ENCODE data around the gene DAP.

Gene DAP

GRCh38 chr5:10740384-10740783 is 20.6 kb downstream of the DAP start:
- H3K4me3 ChIP-seq (ENCODE audit: low read length): no peak overlapping the region
- no peak for DNase-seq (ENCODE audit: low read depth, low spot score)

DNA sequence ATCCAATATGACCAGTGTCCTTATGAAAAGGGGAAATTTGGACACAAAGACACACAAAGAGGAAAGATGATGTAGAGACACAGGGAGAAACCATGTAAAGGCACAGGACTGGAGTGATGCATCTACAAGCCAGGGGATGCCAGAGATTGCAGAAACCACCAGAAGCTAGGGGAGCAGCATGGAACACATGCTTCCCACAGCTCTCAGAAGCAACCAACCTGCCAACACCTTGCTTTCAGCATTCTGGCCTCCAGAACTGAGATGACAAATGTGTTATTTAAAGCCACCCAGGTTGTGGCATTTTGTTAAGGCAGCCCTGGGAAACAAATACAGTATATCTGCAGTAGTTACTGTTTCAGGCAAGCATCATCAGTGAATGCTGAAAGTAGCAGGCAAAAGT is 23.2 kb downstream of the DAP start:
- H3K4me3 ChIP-seq (ENCODE audit: low read length): no peak overlapping the region
- DNase-seq (ENCODE audit: low read depth, low spot score): no peak

DNA sequence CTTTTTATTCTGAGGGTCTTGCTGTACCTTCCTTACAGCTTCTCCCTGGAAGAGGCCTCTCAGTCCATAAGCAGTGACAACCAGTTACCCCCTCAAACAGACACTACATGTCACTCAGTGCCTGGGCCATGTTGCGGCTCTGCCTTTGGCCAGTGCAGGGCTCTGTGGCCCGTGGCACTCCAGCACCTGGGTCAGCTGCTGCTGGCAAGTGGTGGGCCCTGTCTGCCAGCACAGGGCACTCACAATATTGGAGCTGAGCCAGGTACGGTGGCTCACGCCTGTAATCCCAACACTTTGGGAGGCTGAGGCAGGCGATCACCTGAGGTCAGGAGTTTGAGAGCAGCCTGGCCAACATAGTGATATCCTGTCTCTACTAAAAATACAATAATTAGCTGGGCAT is 24.2 kb downstream of the DAP start:
- H3K4me3 ChIP-seq (ENCODE audit: low read length): no peak overlapping the region
- no peak for DNase-seq (ENCODE audit: low read depth, low spot score)

DNA sequence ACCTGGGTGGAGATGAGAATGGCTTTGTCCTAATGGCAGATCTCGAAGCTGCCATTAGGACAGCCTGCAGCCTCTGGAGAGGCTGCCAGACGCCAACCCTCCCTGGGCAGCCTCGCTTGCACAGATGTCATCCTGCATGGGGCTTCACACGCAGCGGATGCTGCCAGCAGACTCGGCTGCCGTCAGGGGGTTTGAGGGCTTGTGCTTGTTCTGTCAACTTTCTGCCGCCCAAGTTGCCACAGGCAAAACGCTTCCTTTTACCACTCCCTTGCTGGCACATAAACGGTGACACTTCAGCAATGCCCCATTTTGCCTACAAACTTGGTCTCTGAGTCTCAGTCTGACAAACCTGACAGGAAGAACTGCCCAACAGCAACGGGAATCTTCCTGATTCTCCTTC is 24.7 kb downstream of the DAP start:
- no peak for DNase-seq (ENCODE audit: low read depth, low spot score)
- no peak overlapping the region for H3K4me3 ChIP-seq (ENCODE audit: low read length)

DNA sequence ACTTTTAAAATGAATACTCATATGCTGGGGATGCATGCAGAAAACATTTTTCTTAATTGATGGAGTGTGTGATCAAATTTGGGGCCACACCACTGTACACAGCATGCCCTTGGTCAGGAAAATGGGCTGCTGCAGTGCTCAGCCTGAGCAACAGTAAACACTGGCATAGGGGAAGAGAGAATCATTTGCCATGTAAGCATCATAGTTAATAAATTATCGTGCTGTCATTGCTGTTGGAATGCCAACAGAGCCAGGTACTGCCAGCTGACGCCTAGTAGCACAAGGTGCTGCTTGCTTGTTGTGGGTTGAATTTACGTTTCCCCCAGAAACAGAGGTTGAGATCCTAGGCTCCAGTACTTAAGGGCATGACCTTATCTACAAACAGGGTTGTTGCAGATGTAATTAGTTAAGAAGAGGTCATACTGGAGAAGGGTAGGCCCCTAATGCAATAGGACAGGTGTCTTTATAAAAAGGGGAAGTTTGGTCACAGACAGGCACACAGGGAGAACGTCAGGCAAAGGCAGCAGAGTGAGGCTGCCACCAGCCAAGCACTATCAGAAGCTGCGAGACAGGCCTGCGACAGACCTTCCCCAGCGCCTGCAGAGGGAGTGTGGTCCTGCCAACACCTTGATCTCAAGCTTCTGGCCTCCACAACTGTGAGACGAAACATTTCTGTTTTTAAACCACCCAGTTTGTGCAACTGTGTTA is 25.3 kb downstream of the DAP start:
- no peak overlapping the region for H3K4me3 ChIP-seq (ENCODE audit: low read length)
- no peak for DNase-seq (ENCODE audit: low read depth, low spot score)

- H3K4me3 ChIP-seq (ENCODE audit: low read length): no peak overlapping the region
- no peak for DNase-seq (ENCODE audit: low read depth, low spot score)
These were observed 26.1 kb downstream of the DAP start for GRCh38 chr5:10734832-10735523.

GRCh38 chr5:10734037-10734709 is 26.9 kb downstream of the DAP start:
- H3K4me3 ChIP-seq (ENCODE audit: low read length): no peak overlapping the region
- DNase-seq (ENCODE audit: low read depth, low spot score): no peak

- DNase-seq (ENCODE audit: low read depth, low spot score): no peak
- no peak overlapping the region for H3K4me3 ChIP-seq (ENCODE audit: low read length)
These were observed 27.6 kb downstream of the DAP start for GRCh38 chr5:10733426-10733825.

DNA sequence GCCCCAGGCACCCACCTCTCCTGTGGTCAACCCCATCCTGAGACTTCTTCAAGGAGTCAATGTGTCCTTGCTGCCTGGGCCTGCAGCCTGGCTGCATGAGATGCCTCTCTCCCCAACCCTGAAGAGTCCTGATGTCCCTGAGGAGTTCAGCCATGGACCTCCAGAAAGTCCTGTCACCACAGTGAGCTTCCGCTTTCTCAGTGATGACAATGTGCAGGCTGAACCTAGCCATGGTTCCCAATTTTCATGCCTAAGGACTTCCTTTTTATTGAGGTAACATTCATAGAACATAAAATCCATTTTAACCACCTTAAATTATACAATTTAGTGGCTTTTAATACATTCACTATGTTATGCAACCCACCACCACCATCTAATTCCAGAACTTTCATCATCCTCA is 29.1 kb downstream of the DAP start:
- H3K4me3 ChIP-seq (ENCODE audit: low read length): no peak overlapping the region
- DNase-seq (ENCODE audit: low read depth, low spot score): no peak

- no peak for DNase-seq (ENCODE audit: low read depth, low spot score)
- no peak overlapping the region for H3K4me3 ChIP-seq (ENCODE audit: low read length)
These were observed 31.0 kb downstream of the DAP start for GRCh38 chr5:10730043-10730351.

- no peak overlapping the region for H3K4me3 ChIP-seq (ENCODE audit: low read length)
- DNase-seq (ENCODE audit: low read depth, low spot score): no peak
These were observed 31.6 kb downstream of the DAP start for GRCh38 chr5:10729320-10730042.

GRCh38 chr5:10728679-10729078 is 32.4 kb downstream of the DAP start:
- no peak overlapping the region for H3K4me3 ChIP-seq (ENCODE audit: low read length)
- no peak for DNase-seq (ENCODE audit: low read depth, low spot score)

- no peak for DNase-seq (ENCODE audit: low read depth, low spot score)
These were observed 33.2 kb downstream of the DAP start for GRCh38 chr5:10727861-10728260.

GRCh38 chr5:10726913-10727517 is 34.0 kb downstream of the DAP start:
- no peak for DNase-seq (ENCODE audit: low read depth, low spot score)
- no peak overlapping the region for H3K4me3 ChIP-seq (ENCODE audit: low read length)

More at GRCh38 chr5:10727861-10728260, 33.2 kb downstream of the DAP start:
- no peak overlapping the region for H3K4me3 ChIP-seq (ENCODE audit: low read length)

DNA sequence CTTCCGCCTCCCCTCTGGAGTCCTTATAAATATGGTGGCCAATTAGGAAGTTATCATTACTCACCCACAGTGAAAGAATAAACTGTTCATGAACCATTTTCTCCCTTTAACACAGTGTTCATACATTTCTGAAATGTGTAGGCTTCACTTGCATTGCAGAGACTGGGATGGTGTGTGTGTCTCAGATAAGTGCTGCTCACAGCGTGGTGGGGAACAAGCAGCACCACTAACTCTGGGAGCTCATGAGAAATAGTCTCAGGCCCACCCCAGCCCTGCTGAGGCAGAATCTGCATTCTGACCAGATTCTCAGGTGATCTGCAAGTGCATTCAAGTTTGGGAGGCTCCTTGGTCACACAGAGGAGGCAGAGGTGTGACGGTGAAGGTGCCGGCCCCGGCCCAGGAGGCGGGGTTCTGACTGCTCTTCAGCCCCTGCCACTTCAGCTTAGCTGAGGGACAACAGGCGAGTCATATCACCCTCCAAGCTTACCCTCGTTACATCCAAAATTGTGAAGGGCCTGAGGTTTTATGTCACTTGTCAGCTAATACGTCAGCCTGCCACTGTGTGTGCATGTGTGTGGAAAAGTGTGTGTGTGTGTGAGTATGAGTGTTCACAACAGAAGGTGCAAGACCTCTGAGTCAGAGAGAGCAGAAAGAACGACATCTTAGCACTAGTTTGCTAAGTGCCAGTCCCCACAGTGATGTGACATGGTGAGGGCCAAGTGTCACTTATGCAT is 34.7 kb downstream of the DAP start:
- DNase-seq (ENCODE audit: low read depth, low spot score): no peak
- no peak overlapping the region for H3K4me3 ChIP-seq (ENCODE audit: low read length)

DNA sequence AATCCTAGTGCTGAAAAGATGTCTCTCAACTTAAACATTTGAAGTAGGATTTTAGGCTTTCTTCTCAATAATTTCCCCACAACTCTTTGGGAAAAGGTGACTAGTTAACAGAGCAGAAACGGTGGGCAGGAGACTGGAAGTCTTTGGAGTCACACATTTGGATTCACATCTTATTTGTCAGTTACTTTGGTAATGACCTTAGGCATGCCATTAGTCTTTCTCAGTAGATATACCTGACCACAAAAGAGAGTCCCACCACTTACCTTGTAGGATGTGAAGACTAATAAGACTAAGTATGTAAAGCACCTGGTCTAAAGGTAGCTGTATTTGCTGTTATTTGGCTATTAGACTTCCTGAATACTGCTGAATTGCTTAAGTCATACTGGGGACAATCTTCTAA is 35.4 kb downstream of the DAP start:
- DNase-seq (ENCODE audit: low read depth, low spot score): no peak
- no peak overlapping the region for H3K4me3 ChIP-seq (ENCODE audit: low read length)

GRCh38 chr5:10724781-10725507 is 36.1 kb downstream of the DAP start:
- no peak for DNase-seq (ENCODE audit: low read depth, low spot score)
- H3K4me3 ChIP-seq (ENCODE audit: low read length): no peak overlapping the region

GRCh38 chr5:10723514-10723913 is 37.5 kb downstream of the DAP start:
- no peak overlapping the region for H3K4me3 ChIP-seq (ENCODE audit: low read length)
- DNase-seq (ENCODE audit: low read depth, low spot score): no peak

Measured in Jurkat, Clone E6-1 (cell line).